ACHN (cell line): ENCODE measurements around the gene CCNE1.
"Not testable (repeated sequence)": the region's sequence is repeated elsewhere in the genome, so short reads cannot be mapped to it uniquely, and the experiment has no call there.

Source experiments
- DNase-seq: peaks from one replicate; pipeline ENCODE4 v3.0.0-alpha.2; 2015
- in situ Hi-C: cut with HindIII; loops from 2 replicates; pipeline ENCODE4 v1.10.0; 2017; ENCODE audit warnings: low sequenced_read_pairs, low pct_ligation_motif_present, low pct_unique_long_range_greater_than_20kb

CCNE1 gene

DNA sequence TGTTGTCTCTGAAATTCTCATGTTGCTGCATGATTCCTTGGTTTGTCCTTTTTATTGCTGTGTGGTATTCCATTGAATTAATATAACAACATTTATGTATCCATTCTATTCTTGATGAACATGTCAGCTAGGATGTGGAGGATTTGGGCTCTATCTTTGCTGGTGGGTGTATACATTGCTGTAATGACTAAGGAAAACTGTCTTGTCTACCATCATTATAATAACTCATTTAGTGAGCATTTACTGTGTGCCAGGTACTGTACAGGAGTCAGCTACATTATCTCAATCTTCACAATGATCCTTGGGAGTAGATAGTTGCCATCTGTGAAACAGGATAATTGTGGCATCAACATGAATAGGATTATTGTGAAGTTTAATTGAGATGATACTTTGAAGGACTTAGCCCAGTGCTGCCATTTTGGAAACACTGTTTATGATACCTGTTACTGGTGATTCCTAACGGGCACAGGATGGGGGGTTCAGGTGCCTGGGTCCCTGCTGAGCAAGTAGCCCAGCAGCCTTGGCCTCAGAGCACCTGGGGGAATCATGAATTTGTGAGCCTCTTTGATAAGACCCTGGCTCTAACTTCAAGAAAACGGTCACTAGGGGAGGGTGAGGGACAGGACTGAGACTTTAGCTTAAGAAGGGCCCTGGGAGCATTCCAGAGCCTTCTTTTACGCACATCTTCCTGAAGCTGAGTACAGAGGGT, 1.8 kb upstream of the CCNE1 start:
- no peak for DNase-seq
- in situ Hi-C loops = no loop called here

DNA sequence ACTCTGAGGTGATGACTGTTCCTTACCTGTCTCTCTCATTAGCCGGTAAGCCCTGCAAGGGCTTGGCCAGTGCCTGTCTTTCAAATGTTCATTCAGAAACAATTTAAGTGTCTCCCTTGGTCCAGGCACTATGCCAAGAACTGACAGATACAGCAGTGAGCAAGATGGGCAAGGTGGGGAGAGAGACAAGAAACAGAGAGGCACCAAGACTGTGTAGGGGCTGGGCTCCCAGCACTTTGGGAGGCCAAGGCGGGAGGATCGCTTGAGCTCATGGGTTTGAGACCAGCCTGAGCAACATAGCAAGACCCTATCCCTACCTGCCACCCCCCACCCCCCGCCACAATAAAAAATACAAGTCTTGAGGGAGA, 1.3 kb upstream of the CCNE1 start:
- DNase-seq = no peak
- in situ Hi-C loops = no loop called here

DNA sequence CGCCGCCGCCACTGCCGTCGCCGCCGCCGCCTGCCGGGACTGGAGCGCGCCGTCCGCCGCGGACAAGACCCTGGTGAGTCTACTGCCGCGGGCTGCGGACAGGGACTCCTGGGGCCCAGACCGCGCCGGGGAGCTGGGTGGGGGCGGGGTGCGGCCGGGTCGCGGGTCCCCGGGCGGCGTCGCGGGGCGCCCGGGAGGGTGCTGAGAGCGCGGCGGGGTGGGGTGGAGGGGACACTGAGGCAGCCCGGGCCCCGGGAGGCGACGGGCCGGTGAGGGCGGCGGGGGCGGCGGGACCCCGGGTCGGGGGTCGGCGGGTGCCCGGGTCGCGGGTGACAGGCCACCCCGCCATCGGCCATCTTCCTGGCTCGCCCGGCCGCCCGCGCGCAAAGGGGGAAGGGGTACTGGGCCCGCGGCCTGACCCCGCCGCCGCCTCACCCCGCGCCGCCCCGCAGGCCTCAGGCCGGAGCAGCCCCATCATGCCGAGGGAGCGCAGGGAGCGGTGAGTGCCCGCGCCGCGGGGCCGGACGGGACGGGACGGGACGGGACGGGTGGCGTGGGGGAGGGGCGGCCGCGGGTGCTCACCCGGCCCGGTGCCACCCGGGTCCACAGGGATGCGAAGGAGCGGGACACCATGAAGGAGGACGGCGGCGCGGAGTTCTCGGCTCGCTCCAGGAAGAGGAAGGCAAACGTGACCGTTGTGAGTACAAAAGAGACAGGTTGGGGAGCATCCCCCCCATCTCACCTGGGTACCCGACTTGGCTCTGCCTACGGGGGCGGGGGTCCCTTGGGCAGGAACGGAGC, 489 bp downstream of the CCNE1 start:
- no peak for DNase-seq
- in situ Hi-C loops = no loop called here

DNA sequence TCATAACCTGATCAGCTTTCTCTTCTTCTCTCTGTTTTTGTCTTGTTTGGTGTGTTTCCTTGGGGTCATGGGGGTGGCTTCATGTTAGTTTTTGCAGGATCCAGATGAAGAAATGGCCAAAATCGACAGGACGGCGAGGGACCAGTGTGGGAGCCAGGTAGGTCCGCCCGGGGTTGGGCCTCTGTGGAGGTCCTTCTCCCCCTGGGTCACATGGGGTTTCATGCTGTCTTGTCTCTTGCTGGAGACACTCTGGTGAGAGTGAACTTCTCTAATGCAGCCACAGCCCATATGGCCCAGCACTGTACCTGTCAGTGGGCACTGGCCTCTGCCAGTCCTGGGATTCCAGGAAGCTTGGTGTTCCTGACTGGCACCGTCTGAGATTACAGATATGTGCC, 1.1 kb downstream of the CCNE1 start:
- in situ Hi-C loops = no loop called here
- no peak for DNase-seq

DNA sequence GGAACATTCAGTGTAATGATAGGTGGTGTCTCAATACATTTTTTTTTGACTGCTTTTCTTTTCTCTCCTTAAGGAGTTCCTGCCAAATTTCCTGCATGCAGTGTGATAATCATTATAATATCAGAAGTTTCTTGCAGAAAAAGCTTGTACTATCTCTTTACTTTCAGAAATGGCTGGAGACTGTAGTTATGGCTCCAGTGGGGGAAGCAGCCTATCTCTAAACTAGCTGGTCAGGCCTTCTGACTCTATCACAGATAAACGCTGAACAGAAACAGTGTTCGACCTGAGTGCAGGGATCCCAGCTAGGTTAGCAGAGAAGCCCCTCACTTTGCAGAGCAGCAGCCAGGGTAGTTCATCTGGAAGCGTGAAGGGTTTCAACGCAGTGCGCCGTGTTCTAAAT, 1.9 kb downstream of the CCNE1 start:
- in situ Hi-C loops = no loop called here
- DNase-seq = no peak

DNA sequence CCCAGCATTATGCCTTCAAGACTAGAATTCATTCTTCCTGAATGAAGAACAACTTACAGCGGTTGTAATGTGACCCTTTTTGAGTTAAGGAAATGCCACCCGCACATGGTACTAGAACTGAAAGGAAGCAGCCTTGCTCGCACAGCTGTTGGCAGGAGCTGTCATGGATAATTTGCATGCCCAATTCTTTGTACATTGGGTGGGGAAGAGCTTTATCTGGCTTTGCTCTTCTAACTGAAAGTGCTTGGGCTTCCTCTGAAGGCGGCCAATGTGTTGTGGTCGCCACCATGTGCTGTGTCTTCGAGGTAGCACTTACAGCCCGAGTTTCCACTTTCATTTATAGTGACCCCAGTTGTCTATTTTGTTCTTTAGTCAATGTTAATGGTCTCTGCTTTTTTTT, 3.4 kb downstream of the CCNE1 start:
- in situ Hi-C loops = no loop called here
- DNase-seq = no peak

DNA sequence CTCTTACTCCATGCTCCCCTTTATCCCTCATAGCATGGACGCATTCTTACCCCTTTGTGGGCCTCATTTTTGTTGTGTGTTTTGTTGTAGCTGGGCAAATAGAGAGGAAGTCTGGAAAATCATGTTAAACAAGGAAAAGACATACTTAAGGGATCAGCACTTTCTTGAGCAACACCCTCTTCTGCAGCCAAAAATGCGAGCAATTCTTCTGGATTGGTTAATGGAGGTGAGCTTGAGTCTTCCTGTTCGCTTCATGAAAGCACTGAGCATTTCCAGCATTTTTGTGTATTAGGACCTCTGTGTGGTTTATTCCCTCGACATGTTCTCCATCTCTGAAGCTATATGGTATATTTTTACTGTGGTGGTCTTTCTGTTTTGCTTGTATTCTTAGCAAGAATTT, 5.5 kb downstream of the CCNE1 start:
- in situ Hi-C loops = no loop called here
- no peak for DNase-seq

DNA sequence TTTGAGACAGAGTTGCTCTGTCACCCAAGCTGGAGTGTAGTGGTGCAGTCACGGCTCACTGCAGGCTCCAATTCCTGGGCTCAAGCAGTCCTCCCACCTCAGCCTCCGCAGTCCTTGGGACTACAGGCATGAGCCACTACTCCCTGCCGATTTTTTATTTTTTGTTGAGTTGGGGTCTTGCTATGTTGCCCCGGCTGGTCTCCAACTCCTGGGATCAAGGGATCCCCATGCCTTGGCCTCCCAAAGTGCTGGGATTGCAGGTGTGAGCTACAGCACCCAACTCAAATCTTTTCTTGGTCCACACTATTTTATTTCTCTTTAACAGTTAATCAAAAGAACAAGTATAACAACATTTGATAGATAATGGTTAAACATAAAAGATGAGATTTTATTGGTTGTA, 7.5 kb downstream of the CCNE1 start:
- no peak for DNase-seq
- in situ Hi-C loops = no loop called here

DNA sequence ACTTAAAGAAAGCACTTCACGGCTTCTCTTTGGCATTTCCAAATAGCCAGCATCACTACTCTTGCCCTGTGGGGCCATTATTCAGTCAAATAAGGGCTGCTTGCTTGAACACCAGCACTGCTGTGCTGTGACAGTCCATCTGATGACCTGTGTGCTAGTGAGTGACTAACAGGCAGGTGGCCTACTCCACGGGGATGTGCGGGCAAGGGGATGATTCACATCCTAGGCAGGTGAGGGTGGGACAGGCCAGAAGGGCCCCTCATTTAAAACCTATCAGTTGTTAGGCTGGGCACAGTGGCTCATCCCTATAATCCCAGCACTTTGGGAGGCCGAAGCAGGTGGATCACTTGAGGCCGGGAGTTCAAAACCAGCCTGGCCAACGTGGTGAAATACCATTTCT, 8.2 kb downstream of the CCNE1 start:
- DNase-seq = no peak

DNA sequence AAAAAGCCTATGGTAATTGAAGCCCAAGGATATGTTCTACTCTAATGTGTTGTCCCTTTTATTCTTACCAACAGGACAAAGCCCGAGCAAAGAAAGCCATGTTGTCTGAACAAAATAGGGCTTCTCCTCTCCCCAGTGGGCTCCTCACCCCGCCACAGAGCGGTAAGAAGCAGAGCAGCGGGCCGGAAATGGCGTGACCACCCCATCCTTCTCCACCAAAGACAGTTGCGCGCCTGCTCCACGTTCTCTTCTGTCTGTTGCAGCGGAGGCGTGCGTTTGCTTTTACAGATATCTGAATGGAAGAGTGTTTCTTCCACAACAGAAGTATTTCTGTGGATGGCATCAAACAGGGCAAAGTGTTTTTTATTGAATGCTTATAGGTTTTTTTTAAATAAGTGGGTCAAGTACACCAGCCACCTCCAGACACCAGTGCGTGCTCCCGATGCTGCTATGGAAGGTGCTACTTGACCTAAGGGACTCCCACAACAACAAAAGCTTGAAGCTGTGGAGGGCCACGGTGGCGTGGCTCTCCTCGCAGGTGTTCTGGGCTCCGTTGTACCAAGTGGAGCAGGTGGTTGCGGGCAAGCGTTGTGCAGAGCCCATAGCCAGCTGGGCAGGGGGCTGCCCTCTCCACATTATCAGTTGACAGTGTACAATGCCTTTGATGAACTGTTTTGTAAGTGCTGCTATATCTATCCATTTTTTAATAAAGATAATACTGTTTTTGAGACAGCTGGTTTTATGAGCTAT, 12.0 kb downstream of the CCNE1 start:
- in situ Hi-C loops = no loop called here
- no peak for DNase-seq

More for the DNA sequence above, 8.2 kb downstream of the CCNE1 start:
- in situ Hi-C loops = no loop called here

DNA sequence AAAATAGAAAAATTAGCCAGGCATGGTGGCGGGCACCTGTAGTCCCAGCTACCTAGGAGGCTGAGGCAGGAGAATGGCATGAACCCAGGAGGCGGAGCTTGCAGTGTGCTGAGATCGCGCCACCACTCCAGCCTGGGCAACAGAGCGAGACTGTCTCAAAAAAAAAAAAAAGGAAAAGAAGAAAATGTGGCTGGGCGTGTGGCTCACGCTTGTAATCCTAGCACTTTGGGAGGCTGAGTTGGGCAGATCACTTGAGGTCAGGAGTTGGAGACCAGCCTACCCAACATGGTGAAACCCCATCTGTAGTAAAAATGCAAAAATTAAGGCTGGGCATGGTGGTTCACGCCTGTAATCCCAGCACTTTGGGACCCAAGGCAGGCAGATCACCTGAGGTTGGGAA, 13.5 kb downstream of the CCNE1 start:
- in situ Hi-C loops, DNase-seq: not testable (repeated sequence)

DNA sequence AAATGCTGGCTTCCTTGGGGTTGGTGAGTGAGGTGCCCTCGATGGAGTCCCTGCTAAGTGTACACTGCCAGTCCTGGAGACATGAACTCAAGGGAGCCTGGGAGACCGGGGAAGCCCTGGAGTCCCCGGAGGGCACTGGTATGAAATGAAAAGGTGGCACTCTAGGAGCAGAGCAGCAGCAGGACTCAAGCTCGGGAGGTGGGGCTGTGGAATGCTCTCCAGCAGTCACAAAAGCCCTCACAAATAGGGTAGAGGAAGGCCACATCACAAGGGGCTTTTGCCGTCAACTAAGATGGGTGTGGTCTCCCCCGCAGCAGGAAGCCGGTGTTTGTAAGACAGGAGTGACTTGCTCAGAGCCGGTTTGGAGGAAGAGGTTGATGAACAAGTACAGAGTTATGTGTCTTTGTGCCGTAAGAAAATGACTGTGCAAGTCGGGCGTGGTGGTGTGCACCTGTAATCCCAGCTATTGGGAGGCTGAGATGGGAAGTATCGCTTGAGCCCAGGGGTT, 19.3 kb downstream of the CCNE1 start:
- in situ Hi-C loops = no loop called here
- no peak for DNase-seq

DNA sequence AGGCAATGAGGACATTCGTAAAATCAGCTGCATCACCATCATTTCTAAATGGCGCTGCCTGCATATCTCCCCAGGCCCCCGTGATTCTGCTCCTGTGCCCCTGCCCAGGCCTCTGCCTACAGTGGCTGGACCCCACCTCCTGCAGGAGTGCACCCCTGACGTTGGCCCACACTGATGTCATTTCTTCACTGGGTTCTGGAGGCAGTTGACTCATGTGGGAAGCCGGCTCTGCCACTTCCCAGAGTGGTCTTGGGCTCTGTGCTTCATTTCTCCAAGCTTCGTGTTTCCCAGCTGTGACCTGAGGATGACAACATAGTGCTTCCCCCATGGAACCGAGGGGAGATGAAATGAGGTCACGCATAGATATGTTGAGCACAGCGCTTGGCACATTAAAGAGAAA, 19.9 kb downstream of the CCNE1 start:
- in situ Hi-C loops = no loop called here
- DNase-seq = no peak

DNA sequence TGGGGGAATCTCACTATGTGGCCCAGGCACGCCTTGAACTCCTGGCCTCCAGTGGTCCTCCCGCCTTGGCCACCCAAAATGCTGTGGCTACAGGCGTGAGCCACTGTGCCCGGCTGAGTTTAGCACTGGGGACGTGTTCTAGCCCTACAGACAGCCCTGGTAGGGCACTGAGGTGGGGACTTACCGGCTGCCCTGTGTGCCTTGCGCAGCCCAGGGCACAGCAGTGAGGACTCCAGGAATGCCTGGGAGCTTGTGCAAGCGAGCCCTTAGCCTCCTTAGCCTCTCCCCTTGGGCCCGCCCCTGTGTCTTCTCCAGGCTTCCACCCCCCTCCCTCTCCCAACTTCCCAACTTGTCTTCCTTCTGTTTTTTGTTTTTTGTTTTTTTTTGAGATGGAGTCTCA, 21.0 kb downstream of the CCNE1 start:
- in situ Hi-C loops = no loop called here

DNA sequence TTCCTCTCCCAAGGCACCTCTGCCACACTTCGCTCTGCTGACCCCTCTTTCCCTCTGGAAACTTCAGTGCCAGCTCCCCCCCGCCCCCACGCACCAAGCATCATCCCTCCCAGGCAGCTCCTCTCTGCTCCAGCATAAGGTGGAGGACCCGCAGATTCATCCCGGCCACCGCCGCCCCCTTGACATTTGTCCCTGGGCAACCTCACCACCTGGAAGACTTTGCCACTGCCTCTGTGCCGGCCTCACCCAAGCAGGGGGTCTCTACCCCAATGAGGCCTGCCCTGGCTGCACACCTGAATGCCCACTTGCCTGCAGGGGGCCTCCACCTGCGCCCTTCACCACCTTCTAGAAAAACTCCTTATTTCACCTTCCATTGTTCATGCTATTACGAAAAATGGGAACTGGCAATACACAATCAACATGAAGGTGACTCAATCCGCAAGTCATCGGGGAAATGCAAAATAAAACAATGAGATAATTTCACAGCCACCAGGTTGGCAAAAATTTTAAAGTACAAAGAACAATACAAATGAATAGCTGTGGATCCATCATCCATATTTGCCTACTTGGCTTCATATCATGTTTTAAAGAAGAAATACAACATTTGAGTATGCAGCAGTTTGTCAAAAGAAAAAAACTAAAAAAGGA, 21.9 kb downstream of the CCNE1 start:
- in situ Hi-C loops = no loop called here
- DNase-seq = no peak

More for the DNA sequence above, 21.0 kb downstream of the CCNE1 start:
- DNase-seq = no peak

DNA sequence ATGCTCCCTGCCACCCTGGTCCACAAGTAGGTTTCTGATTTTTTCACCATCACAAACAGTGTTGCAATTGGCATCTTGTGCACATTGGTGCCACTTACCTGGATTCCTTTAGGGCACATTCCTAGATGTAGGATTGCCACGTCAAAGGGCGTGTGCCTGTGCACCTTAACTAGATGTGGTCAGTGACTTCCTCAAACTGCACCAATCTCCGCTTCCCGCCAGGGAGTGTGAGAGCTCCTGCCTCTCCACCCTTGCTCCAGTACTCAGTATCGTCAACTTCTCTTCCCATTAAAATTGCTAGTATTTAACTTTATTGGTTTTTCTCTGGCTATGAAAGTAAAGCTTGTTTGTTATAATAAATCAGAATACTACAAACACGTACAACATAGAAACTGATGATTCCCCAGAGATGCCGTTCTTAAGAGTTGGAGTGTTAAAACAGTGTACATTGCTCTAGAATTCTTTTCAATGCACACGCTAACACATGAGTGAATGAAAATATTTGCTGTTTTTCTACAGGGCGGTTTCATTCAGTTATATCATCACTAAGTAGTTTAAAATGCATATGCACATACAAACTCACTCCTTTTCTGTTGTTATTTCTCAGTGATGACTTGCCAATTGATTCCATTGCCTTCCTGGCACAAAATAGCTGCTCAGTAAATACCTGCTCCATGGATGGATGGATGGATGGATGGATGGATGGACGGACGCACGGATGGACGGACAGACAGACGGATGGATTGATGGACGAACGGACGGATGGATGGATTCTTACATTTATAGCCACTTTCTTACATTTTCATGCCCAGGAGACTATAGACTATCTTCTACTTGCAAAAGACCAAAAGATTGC, 23.4 kb downstream of the CCNE1 start:
- in situ Hi-C loops = no loop called here
- DNase-seq = no peak

DNA sequence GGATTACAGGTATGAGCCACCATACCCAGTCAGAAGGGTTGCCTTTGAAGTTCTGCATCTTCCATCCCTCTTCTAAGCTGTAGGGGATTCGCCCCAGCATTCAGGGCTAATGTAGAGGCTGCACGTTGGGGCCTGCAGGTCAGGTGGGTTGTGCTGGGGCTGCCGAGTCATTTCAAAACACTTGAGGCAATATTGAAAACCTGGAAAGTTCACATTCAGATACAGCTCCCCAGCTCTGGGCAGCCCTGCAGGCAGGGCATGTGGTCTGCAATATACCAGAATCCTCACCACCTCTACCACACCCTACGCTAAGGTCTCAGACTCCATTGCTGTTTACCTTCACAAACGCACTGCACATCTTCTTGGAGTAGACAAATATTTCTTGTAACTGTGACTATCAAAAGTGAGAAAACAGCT, 24.6 kb downstream of the CCNE1 start:
- in situ Hi-C loops = no loop called here

DNA sequence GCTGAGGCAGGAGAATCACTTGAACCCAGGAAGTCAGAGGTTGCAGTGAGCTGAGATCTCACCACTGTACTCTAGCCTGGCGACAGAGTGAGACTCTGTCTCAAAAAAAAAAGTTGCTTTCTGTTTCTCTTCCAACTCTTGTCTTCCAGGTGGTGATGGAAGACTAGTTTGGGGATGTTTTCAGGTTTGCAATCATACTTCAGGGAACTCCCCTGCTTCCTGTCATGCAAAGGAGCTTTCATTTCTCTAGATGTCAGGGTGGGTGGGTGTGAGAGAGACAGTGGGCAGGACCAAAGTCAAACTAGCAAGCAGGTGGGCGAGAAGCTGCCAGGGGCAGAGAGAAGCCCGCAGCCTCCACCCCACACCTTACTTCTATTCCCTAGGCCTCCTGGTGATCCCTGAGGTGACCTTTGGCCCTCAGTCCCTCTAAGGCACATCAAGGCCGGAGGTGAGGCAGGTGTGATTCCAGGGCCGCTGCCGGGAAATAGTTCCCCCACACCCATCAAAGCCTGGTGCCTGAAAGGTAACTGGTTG, 25.7 kb downstream of the CCNE1 start:
- in situ Hi-C loops = no loop called here
- no peak for DNase-seq

More for the DNA sequence above, 24.6 kb downstream of the CCNE1 start:
- DNase-seq = no peak
